GM19467 (cell line): ENCODE measurements around the gene ANKRD29.
"Not testable (repeated sequence)": the region's sequence is repeated elsewhere in the genome, so short reads cannot be mapped to it uniquely, and the experiment has no call there.

Experiments used
- ATAC-seq: cut with Tn5 transposase; IDR thresholded peaks from one replicate; pipeline ENCODE4 v1.9.1; 2021; ENCODE audit warnings: mild to moderate bottlenecking, moderate library complexity; ENCODE audit not compliant: unreplicated experiment

ANKRD29 gene

GRCh38 chr18:23645568-23646175 is 17.0 kb downstream of the ANKRD29 start:
- no peak for ATAC-seq

GRCh38 chr18:23643815-23644490 is 18.8 kb downstream of the ANKRD29 start:
- ATAC-seq = no peak

GRCh38 chr18:23641937-23642666 is 20.6 kb downstream of the ANKRD29 start:
- ATAC-seq = no peak

- no peak for ATAC-seq
Measured at GRCh38 chr18:23641143-23641720, 21.5 kb downstream of the ANKRD29 start.

GRCh38 chr18:23640052-23640451 is 22.7 kb downstream of the ANKRD29 start:
- no peak for ATAC-seq

- not testable (repeated sequence) for ATAC-seq
Measured at GRCh38 chr18:23636433-23636832, 26.3 kb downstream of the ANKRD29 start.

- ATAC-seq = no peak
Measured at GRCh38 chr18:23636071-23636399, 26.7 kb downstream of the ANKRD29 start.

GRCh38 chr18:23635283-23636070 is 27.2 kb downstream of the ANKRD29 start:
- ATAC-seq = no peak

GRCh38 chr18:23634692-23635091 is 28.0 kb downstream of the ANKRD29 start:
- no peak for ATAC-seq

- ATAC-seq = no peak
Measured at GRCh38 chr18:23632615-23633014, 30.1 kb downstream of the ANKRD29 start.

- ATAC-seq = no peak
Measured at GRCh38 chr18:23631746-23632145, 31.0 kb downstream of the ANKRD29 start.

- no peak for ATAC-seq
Measured at GRCh38 chr18:23631312-23631711, 31.4 kb downstream of the ANKRD29 start.

- peak; percentile 92 for ATAC-seq
Measured at GRCh38 chr18:23629444-23629946, 33.2 kb downstream of the ANKRD29 start.

GRCh38 chr18:23627970-23628369 is 34.7 kb downstream of the ANKRD29 start:
- ATAC-seq = no peak

- ATAC-seq = no peak
Measured at GRCh38 chr18:23627321-23627720, 35.4 kb downstream of the ANKRD29 start.

- ATAC-seq = no peak
Measured at GRCh38 chr18:23626451-23627279, 36.0 kb downstream of the ANKRD29 start.

- ATAC-seq = no peak
Measured at GRCh38 chr18:23623040-23623439, 39.7 kb downstream of the ANKRD29 start.

GRCh38 chr18:23619388-23619881 is 43.3 kb downstream of the ANKRD29 start:
- ATAC-seq = no peak

- no peak for ATAC-seq
Measured at GRCh38 chr18:23618862-23619387, 43.8 kb downstream of the ANKRD29 start.
